Ascending aorta (tissue), 2 donors: ENCODE results near the gene WWC1. TPM values are rescaled to one million over a fixed set of nuclear protein-coding genes. Genes with fewer than 3 reads are reported as not detected.
"Not testable (repeated sequence)": the region's sequence is repeated elsewhere in the genome, so short reads cannot be mapped to it uniquely, and the experiment has no call there.

ENCODE experiments used
- DNase-seq, 2 donors: peaks; one replicate each; pipeline ENCODE4 v3.0.0-alpha.2; 2019; ENCODE audit warnings: low spot score in 2 of 2
- H3K27ac ChIP-seq, 2 donors: fragments of 200-600 bp; sonication (generic); one replicate each; pipeline ENCODE4 v1.5.1; 2016 to 2017; ENCODE audit warnings: mild to moderate bottlenecking in 1 of 2
- H3K27me3 ChIP-seq: fragments of 200-600 bp; sonication (generic); one replicate; pipeline ENCODE4 v1.5.1; 2017
- H3K36me3 ChIP-seq, 2 donors: fragments of 200-600 bp; sonication (generic); one replicate each; pipeline ENCODE4 v1.5.1; 2016
- H3K4me1 ChIP-seq, 2 donors: fragments of 200-600 bp; sonication (generic); one replicate each; pipeline ENCODE4 v1.5.1; 2016 to 2017; ENCODE audit warnings: mild to moderate bottlenecking in 1 of 2
- H3K4me3 ChIP-seq, 2 donors: fragments of 200-600 bp; sonication (generic); one replicate each; pipeline ENCODE4 v1.5.1; 2016 to 2017; ENCODE audit warnings: mild to moderate bottlenecking in 1 of 2
- H3K9me3 ChIP-seq, 2 donors: fragments of 200-600 bp; sonication (generic); one replicate each; pipeline ENCODE4 v1.5.1; 2016
- CTCF ChIP-seq, 3 experiments: fragments of 200-600 bp in 2 of 3; fragments of 450-650 bp in 1 of 3; sonication (generic) in 2 of 3; IDR thresholded peaks; one replicate each; pipeline ENCODE4 v1.5.1; 2016 to 2019; ENCODE audit warnings: antibody characterized with exemption in 3 of 3, mild to moderate bottlenecking in 1 of 3, moderate library complexity in 1 of 3
- intact Hi-C: fragments of 100-400 bp; cut with DNase I; formaldehyde crosslinking; loops from one replicate; pipeline ENCODE4 v1.15.1; 2023
- total RNA-seq: library from RNA; depleted of rRNA; stranded (reverse); fragments of >200 nt; gene quantifications from one replicate; pipeline ENCODE4 v1.1.0, GENCODE V29; 2016

Gene WWC1
- total RNA-seq, 1 donor from 2014 or later = not detected

GRCh38 chr5:168334280-168334679, 42.8 kb downstream of the WWC1 start:
- no peaks in the 10 kb centered on the region for H3K4me1 ChIP-seq
- no peak overlapping the region for H3K27ac ChIP-seq
- H3K9me3 ChIP-seq = no peaks in the 10 kb centered on the region
- H3K4me3 ChIP-seq = no peak overlapping the region
- no peak for TF ChIP-seq CTCF (IDR thresholded peaks at IDR 0.05)
- no peaks in the 10 kb centered on the region for H3K27me3 ChIP-seq
- intact Hi-C loops = no loop called here
- H3K36me3 ChIP-seq = no peaks in the 10 kb centered on the region
- no peak for DNase-seq

GRCh38 chr5:168334695-168335094, 43.2 kb downstream of the WWC1 start:
- Histone ChIP-seq H3K4me3 (no peak overlapping the region), H3K9me3 (no peaks in the 10 kb centered on the region), H3K36me3 (no peaks in the 10 kb centered on the region), H3K27me3 (no peaks in the 10 kb centered on the region), H3K27ac (no peak overlapping the region), H3K4me1 (no peaks in the 10 kb centered on the region)
- intact Hi-C loops = no loop called here
- DNase-seq = no peak
- TF ChIP-seq CTCF (IDR thresholded peaks at IDR 0.05) = no peak

GRCh38 chr5:168337361-168337760, 45.9 kb downstream of the WWC1 start:
- no peak for DNase-seq
- Histone ChIP-seq H3K4me1 (no peaks in the 10 kb centered on the region), H3K9me3 (no peaks in the 10 kb centered on the region), H3K27ac (no peak overlapping the region), H3K4me3 (no peak overlapping the region), H3K36me3 (no peaks in the 10 kb centered on the region), H3K27me3 (no peaks in the 10 kb centered on the region)
- intact Hi-C loops = no loop called here
- TF ChIP-seq CTCF (IDR thresholded peaks at IDR 0.05) = no peak

- intact Hi-C loops = no loop called here
- no peak for TF ChIP-seq CTCF (IDR thresholded peaks at IDR 0.05)
- Histone ChIP-seq H3K27me3 (no peaks in the 10 kb centered on the region), H3K4me3 (no peak overlapping the region), H3K9me3 (no peaks in the 10 kb centered on the region), H3K4me1 (no peaks in the 10 kb centered on the region), H3K36me3 (no peaks in the 10 kb centered on the region), H3K27ac (no peak overlapping the region)
- DNase-seq = no peak
Observed at GRCh38 chr5:168339109-168339771, 47.8 kb downstream of the WWC1 start.

- H3K36me3 ChIP-seq, H3K27me3 ChIP-seq, intact Hi-C loops, H3K9me3 ChIP-seq, DNase-seq, H3K4me3 ChIP-seq, H3K27ac ChIP-seq, H3K4me1 ChIP-seq: not testable (repeated sequence)
Observed at GRCh38 chr5:168339772-168340140, 48.3 kb downstream of the WWC1 start.

- Histone ChIP-seq H3K4me3 (no peak overlapping the region), H3K9me3 (no peaks in the 10 kb centered on the region), H3K4me1 (no peaks in the 10 kb centered on the region), H3K36me3 (no peaks in the 10 kb centered on the region), H3K27ac (no peak overlapping the region), H3K27me3 (no peaks in the 10 kb centered on the region)
- no peak for DNase-seq
- intact Hi-C loops = no loop called here
- TF ChIP-seq CTCF (IDR thresholded peaks at IDR 0.05) = no peak
Observed at GRCh38 chr5:168340487-168340886, 49.0 kb downstream of the WWC1 start.
